H1 (cell line): Measurements from ENCODE around the gene DENND1A. TPM values are rescaled to one million over a fixed set of nuclear protein-coding genes. Genes with fewer than 3 reads are reported as not detected.

Experiments
- CTCF ChIA-PET: fragments of 300-600 bp; sonication (Branson Sonifier 250); formaldehyde crosslinking; loops from one replicate; lab custom pipeline; 2021; ENCODE audit not compliant: partially characterized antibody; lab: Charles Lee
- POLR2A ChIA-PET: fragments of 300-600 bp; sonication (Branson Sonifier 250); formaldehyde crosslinking; loops from one replicate; lab custom pipeline; 2021; ENCODE audit warnings: inconsistent platforms; ENCODE audit not compliant: partially characterized antibody; lab: Charles Lee
- DNase-seq, 2 experiments: peaks; one replicate each; pipeline versions ENCODE4 v3.0.0 to v3.0.0-alpha.2; 2010 to 2022; ENCODE audit warnings: low spot score in 2 of 2, low read depth in 1 of 2, mixed read lengths in 1 of 2
- FAIRE-seq: peaks from 2 replicates; lab custom pipeline; 2011; peaks lifted over from hg19 to GRCh38; lab: Jason Lieb, UNC
- H2AFZ ChIP-seq: 2 replicates; pipeline ENCODE4 v1.8.1; 2012; ENCODE audit warnings: low read length, inconsistent platforms
- H2AK5ac ChIP-seq: 2 replicates; pipeline ENCODE4 v1.6.1; 2013; ENCODE audit warnings: low read depth, low read length
- H2BK120ac ChIP-seq: replicated peaks from 2 replicates; pipeline ENCODE3; 2013; ENCODE audit warnings: low read depth, low read length, inconsistent platforms
- H2BK12ac ChIP-seq: 2 replicates; pipeline ENCODE4 v1.6.1; 2013; ENCODE audit warnings: low read depth, low read length
- H2BK15ac ChIP-seq: 2 replicates; pipeline ENCODE4 v1.6.1; 2013; ENCODE audit warnings: low read length
- H2BK20ac ChIP-seq: 2 replicates; pipeline ENCODE4 v1.6.1; 2013; ENCODE audit warnings: low read length
- H2BK5ac ChIP-seq: 2 replicates; pipeline ENCODE4 v1.6.1; 2013; ENCODE audit warnings: low read depth, low read length
- H3K14ac ChIP-seq: 2 replicates; pipeline ENCODE4 v1.6.1; 2013; ENCODE audit warnings: inconsistent platforms; ENCODE audit not compliant: insufficient read length
- H3K18ac ChIP-seq: 2 replicates; pipeline ENCODE4 v1.6.1; 2013; ENCODE audit warnings: low read length; ENCODE audit errors: extremely low read depth
- H3K23ac ChIP-seq: 2 replicates; pipeline ENCODE4 v1.6.1; 2013; ENCODE audit warnings: inconsistent platforms; ENCODE audit not compliant: insufficient read length
- H3K23me2 ChIP-seq: 2 replicates; pipeline ENCODE4 v1.6.1; 2013; ENCODE audit warnings: low read depth, low read length
- H3K27ac ChIP-seq: 2 replicates; pipeline ENCODE4 v1.6.1; 2011; ENCODE audit warnings: low read depth, low read length, inconsistent platforms
- H3K27me3 ChIP-seq, 4 experiments: replicated peaks in 1 of 4; 1 replicate in 1 of 4; 2 replicates in 3 of 4; pipeline versions ENCODE4 v1.6.1 to v1.8.1; 2011 to 2013; ENCODE audit warnings: low read length in 3 of 4, mild to moderate bottlenecking in 3 of 4, inconsistent platforms in 2 of 4, mixed read lengths in 2 of 4, moderate library complexity in 1 of 4; ENCODE audit not compliant: control insufficient read depth in 3 of 4, insufficient read depth in 3 of 4; ENCODE audit errors: extremely low read depth in 1 of 4
- H3K36me3 ChIP-seq, 4 experiments: 2 replicates each; pipeline versions ENCODE4 v1.6.1 to v1.8.1; 2011 to 2013; ENCODE audit warnings: mild to moderate bottlenecking in 4 of 4, low read length in 3 of 4, moderate library complexity in 2 of 4, control low read depth in 1 of 4, inconsistent platforms in 1 of 4; ENCODE audit not compliant: insufficient read depth in 4 of 4, control insufficient read depth in 2 of 4
- H3K4ac ChIP-seq: replicated peaks from 2 replicates; pipeline ENCODE3; 2013; ENCODE audit warnings: low read length, low read depth, mixed read lengths, inconsistent platforms; ENCODE audit not compliant: insufficient read length
- H3K4me1 ChIP-seq, 4 experiments: replicated peaks in 1 of 4; 1 replicate in 1 of 4; 2 replicates in 3 of 4; pipeline versions ENCODE4 v1.6.1 to v1.8.1; 2011 to 2013; ENCODE audit warnings: low read length in 3 of 4, inconsistent platforms in 2 of 4, mixed read lengths in 1 of 4; ENCODE audit not compliant: insufficient read depth in 4 of 4, control insufficient read depth in 3 of 4
- H3K4me2 ChIP-seq, 2 experiments: 2 replicates each; pipeline versions ENCODE4 v1.6.1 to v1.8.1; 2011 to 2013; ENCODE audit warnings: low read depth in 2 of 2, low read length in 2 of 2, control low read depth in 1 of 2, inconsistent platforms in 1 of 2, mild to moderate bottlenecking in 1 of 2; ENCODE audit not compliant: insufficient read depth in 1 of 2
- H3K4me3 ChIP-seq, 4 experiments: fragments of 200-600, 300-600 bp in 1 of 4; sonication (generic), shearing (Covaris generic), sonication (Bioruptor Twin) in 1 of 4; 2 replicates each; pipeline versions ENCODE4 v1.5.1 to v1.8.1; 2011 to 2016; ENCODE audit warnings: low read length in 4 of 4, low read depth in 3 of 4, control low read depth in 2 of 4, inconsistent platforms in 2 of 4, mild to moderate bottlenecking in 2 of 4, mixed read lengths in 1 of 4, moderate library complexity in 1 of 4; ENCODE audit not compliant: insufficient read depth in 2 of 4; ENCODE audit errors: extremely low read depth in 1 of 4
- H3K56ac ChIP-seq: replicated peaks from 2 replicates; pipeline ENCODE3; 2013; ENCODE audit warnings: low read depth, mild to moderate bottlenecking, mixed read lengths, low read length, inconsistent platforms; ENCODE audit not compliant: insufficient read length
- H3K79me1 ChIP-seq: 2 replicates; pipeline ENCODE4 v1.6.1; 2013; ENCODE audit warnings: low read depth, low read length, control low read depth
- H3K79me2 ChIP-seq, 2 experiments: 2 replicates each; pipeline versions ENCODE4 v1.6.1 to v1.8.1; 2012 to 2013; ENCODE audit warnings: low read length in 2 of 2, mild to moderate bottlenecking in 2 of 2, inconsistent platforms in 1 of 2; ENCODE audit not compliant: insufficient read depth in 2 of 2, control insufficient read depth in 1 of 2
- H3K9ac ChIP-seq, 4 experiments: replicated peaks in 1 of 4; 1 replicate in 1 of 4; 2 replicates in 3 of 4; pipeline versions ENCODE4 v1.6.1 to v1.8.1; 2011 to 2013; ENCODE audit warnings: low read depth in 3 of 4, low read length in 3 of 4, control low read depth in 2 of 4, mild to moderate bottlenecking in 2 of 4, moderate library complexity in 2 of 4, inconsistent platforms in 1 of 4; ENCODE audit errors: extremely low read depth in 1 of 4
- H3K9me3 ChIP-seq, 2 experiments: 2 replicates each; pipeline versions ENCODE4 v1.6.1 to v1.8.1; 2012 to 2013; ENCODE audit warnings: mild to moderate bottlenecking in 2 of 2, moderate library complexity in 2 of 2, control low read depth in 1 of 2, inconsistent platforms in 1 of 2, low read depth in 1 of 2, low read length in 1 of 2, mixed read lengths in 1 of 2; ENCODE audit not compliant: insufficient read depth in 2 of 2
- H4K20me1 ChIP-seq, 2 experiments: replicated peaks in 1 of 2; 2 replicates each; pipeline versions ENCODE3 to v1.8.1; 2011 to 2013; ENCODE audit warnings: inconsistent platforms in 2 of 2, low read length in 2 of 2, mild to moderate bottlenecking in 1 of 2; ENCODE audit not compliant: insufficient read depth in 2 of 2, control insufficient read depth in 1 of 2
- H4K5ac ChIP-seq: 2 replicates; pipeline ENCODE4 v1.6.1; 2013; ENCODE audit warnings: low read length, low read depth, mixed read lengths, inconsistent platforms; ENCODE audit not compliant: insufficient read length
- H4K8ac ChIP-seq: 2 replicates; pipeline ENCODE4 v1.8.0; 2013; ENCODE audit warnings: mild to moderate bottlenecking, moderate library complexity, low read length, inconsistent platforms; ENCODE audit not compliant: insufficient read depth; ENCODE audit errors: extremely low read depth
- H4K91ac ChIP-seq: replicated peaks from 2 replicates; pipeline ENCODE3; 2013; ENCODE audit warnings: low read length, mixed read lengths, inconsistent platforms; ENCODE audit not compliant: insufficient read length
- ASH2L ChIP-seq: fragments of 200-600, 300-600 bp; sonication (generic); IDR thresholded peaks from one replicate; pipeline ENCODE4 v1.7.1; 2017; ENCODE audit warnings: low read length
- CTCF ChIP-seq, 3 experiments: IDR thresholded peaks; 1 replicate in 2 of 3; 2 replicates in 1 of 3; pipeline versions ENCODE4 v1.5.1 to v1.6.1; 2011; ENCODE audit warnings: low read length in 3 of 3, mild to moderate bottlenecking in 3 of 3, inconsistent platforms in 2 of 3, low read depth in 1 of 3, moderate library complexity in 1 of 3; ENCODE audit not compliant: insufficient read depth in 1 of 3; ENCODE audit errors: control extremely low read depth in 1 of 3
- GABPA ChIP-seq: IDR thresholded peaks from 2 replicates; pipeline ENCODE4 v1.6.1; 2011; ENCODE audit warnings: mild to moderate bottlenecking, low read length, moderate library complexity, borderline replicate concordance; ENCODE audit not compliant: insufficient read depth
- KDM1A ChIP-seq: fragments of 200-600, 300-600 bp; sonication (generic); IDR thresholded peaks from 2 replicates; pipeline ENCODE4 v1.7.1; 2016; ENCODE audit warnings: mild to moderate bottlenecking, low read length, borderline replicate concordance
- POU5F1 ChIP-seq: IDR thresholded peaks from 2 replicates; pipeline ENCODE4 v1.6.1; 2011; ENCODE audit warnings: low read depth, mild to moderate bottlenecking, low read length, moderate library complexity
- SP1 ChIP-seq: IDR thresholded peaks from 2 replicates; pipeline ENCODE4 v1.6.1; 2011; ENCODE audit warnings: low read depth, low read length
- SRF ChIP-seq: IDR thresholded peaks from 2 replicates; pipeline ENCODE4 v1.6.1; 2011; ENCODE audit warnings: mild to moderate bottlenecking, low read depth, low read length, moderate library complexity
- TAF1 ChIP-seq: IDR thresholded peaks from 2 replicates; pipeline ENCODE4 v1.6.1; 2011; ENCODE audit warnings: mild to moderate bottlenecking, low read depth, low read length
- USF2 ChIP-seq: IDR thresholded peaks from 2 replicates; pipeline ENCODE4 v1.6.1; 2011; ENCODE audit warnings: low read length, improper control_type of control experiment
- WGBS, 2 experiments: shearing (Covaris generic) in 1 of 2; methylation state at CpG; one replicate each; pipeline versions ENCODE4 v1.1.6 to v1.1.7; 2013 to 2015; ENCODE audit warnings: low lambda C conversion rate in 2 of 2, mixed read lengths in 2 of 2, inconsistent platforms in 1 of 2, low coverage in 1 of 2, missing lambda C conversion rate in 1 of 2; ENCODE audit not compliant: insufficient replicate concordance in 2 of 2, insufficient coverage in 1 of 2, insufficient read length in 1 of 2; ENCODE audit errors: extremely low coverage in 1 of 2, missing lambda C conversion rate in 1 of 2; 5-methylcytosine and 5-hydroxymethylcytosine counted together
- polyA plus RNA-seq, 7 experiments: library from polyadenylated mRNA; depleted of rRNA in 3 of 7; stranded (reverse) in 5 of 7; unstranded in 2 of 7; fragments of >200 nt in 5 of 7; fragments of 200-250 nt in 2 of 7; gene quantifications; 1 replicate in 5 of 7; 2 replicates in 1 of 7; 4 replicates in 1 of 7; pipeline versions ENCODE4 v1.2.1 to v1.2.3, GENCODE V29; 2011 to 2013; ENCODE audit warnings: missing spikeins in 2 of 7, mixed read lengths in 2 of 7
- total RNA-seq: library from RNA; stranded (reverse); fragmentation: NEBNext Ultra II Directional; extraction: Animal tissue kit (Norgen Biotek cat#: 25700); gene quantifications from 2 replicates; pipeline ENCODE4 v1.2.1, GENCODE V29; 2021

The DENND1A gene
- total and polyA plus RNA-seq, 2 of the 8 experiments (the other 6 are each of a cell fraction or from before 2014, with no cell fraction given), result 24.1 to 26.4 TPM

- Histone ChIP-seq H3K4me2 (no peak overlapping the region), H3K14ac (no peak overlapping the region), H4K8ac (no peak overlapping the region), H2AK5ac (no peak overlapping the region), H3K23me2 (no peaks in the 10 kb centered on the region), H3K56ac (no peak overlapping the region), H2BK5ac (no peak overlapping the region), H2BK20ac (no peak overlapping the region), H3K79me1 (no peaks in the 10 kb centered on the region), H4K20me1 (no peaks in the 10 kb centered on the region), H3K4ac (no peak overlapping the region), H3K23ac (no peak overlapping the region), H4K91ac (no peak overlapping the region), H3K36me3 (no peaks in the 10 kb centered on the region), H2AFZ (no peak overlapping the region), H3K27me3 (no peaks in the 10 kb centered on the region), H3K18ac (no peak overlapping the region), H3K4me3 (no peak overlapping the region), H3K27ac (no peak overlapping the region), H2BK15ac (no peak overlapping the region), H2BK120ac (no peak overlapping the region), H3K79me2 (0 out of 4 replicates have a peak, but pooled peaks cover 0 to 3% of the 10 kb centered on the region in 2 experiments), H3K9me3 (no peaks in the 10 kb centered on the region), H4K5ac (no peak overlapping the region), H3K4me1 (peaks cover 0 to 2% (median 0%) of the 10 kb centered on the region in 4 experiments; a peak in 1 of 7 replicates), H2BK12ac (no peak overlapping the region), H3K9ac (no peak overlapping the region)
- whole genome bisulfite sequencing, 2 experiments, result 90% methylated on average over 4 of the region's 4 CpGs; no CpG with 5 or more reads in 1 of the 2 experiments
- FAIRE-seq, result no peak
- no peak for DNase-seq
- CTCF ChIA-PET, result no interaction called here
- POLR2A ChIA-PET, result no interaction called here
- TF ChIP-seq SP1, result no peak
- no peak for TF ChIP-seq USF2
- TF ChIP-seq GABPA, result no peak
- TF ChIP-seq POU5F1, result no peak
- no peak for TF ChIP-seq KDM1A
- TF ChIP-seq TAF1, result no peak
- no peak for TF ChIP-seq CTCF (IDR thresholded peaks at IDR 0.05; ENCODE audit: control extremely low read depth in 1 of 3, insufficient read depth in 1 of 3, low read depth in 1 of 3, low read length in 3 of 3)
- no peak for TF ChIP-seq SRF
- no peak for TF ChIP-seq ASH2L
Measured at GRCh38 chr9:123743737-123744136, 186.2 kb downstream of the DENND1A start.
